Endothelial cell of umbilical vein (primary cell): ENCODE data around the gene STAT5B.
"Not testable (repeated sequence)": the region's sequence is repeated elsewhere in the genome, so short reads cannot be mapped to it uniquely, and the experiment has no call there.

ENCODE experiments used
- CTCF ChIP-seq, 2 donors: IDR thresholded peaks; 1 replicate in 1 of 2; 2 replicates in 1 of 2; pipeline ENCODE4 v1.5.1; 2011; ENCODE audit warnings: low read length in 2 of 2, mild to moderate bottlenecking in 2 of 2, moderate library complexity in 2 of 2, control low read depth in 1 of 2, inconsistent platforms in 1 of 2, low read depth in 1 of 2; ENCODE audit not compliant: insufficient read depth in 1 of 2; ENCODE audit errors: extremely low read depth in 1 of 2
- MAX ChIP-seq: IDR thresholded peaks from 2 replicates; pipeline ENCODE4 v1.6.1; 2011; ENCODE audit not compliant: insufficient read depth, insufficient read length
- MYC ChIP-seq: IDR thresholded peaks from one replicate; pipeline ENCODE4 v1.6.1; 2011; ENCODE audit warnings: mild to moderate bottlenecking, low read depth, low read length
- POLR2A ChIP-seq: IDR thresholded peaks from 2 replicates; pipeline ENCODE4 v1.6.1; 2012; ENCODE audit warnings: low read depth, mild to moderate bottlenecking, control low read depth, low read length

GRCh38 chr17:42245183-42245582 is 31.0 kb downstream of the STAT5B start:
- not testable (repeated sequence) for TF ChIP-seq CTCF (IDR thresholded peaks at IDR 0.05; ENCODE audit: extremely low read depth in 1 of 2, insufficient read depth in 1 of 2, low read depth in 1 of 2, low read length in 2 of 2); MAX; POLR2A; MYC
